Mesodermal cell (in vitro differentiated cells): Measurements from ENCODE around the gene GNAS-AS1.

ENCODE experiments used
- H3K27ac ChIP-seq: 2 replicates; pipeline ENCODE4 v1.7.0; 2013; ENCODE audit warnings: mild to moderate bottlenecking, low read depth, low read length, moderate library complexity; ENCODE audit not compliant: severe bottlenecking
- H3K36me3 ChIP-seq: 2 replicates; pipeline ENCODE4 v1.7.1; 2013; ENCODE audit warnings: mild to moderate bottlenecking, low read length, moderate library complexity; ENCODE audit not compliant: control insufficient read depth, insufficient read depth
- H3K4me1 ChIP-seq: one replicate; pipeline ENCODE4 v1.7.1; 2013; ENCODE audit warnings: mild to moderate bottlenecking, low read length; ENCODE audit not compliant: insufficient read depth, control insufficient read depth, poor library complexity, severe bottlenecking
- H3K4me3 ChIP-seq: 2 replicates; pipeline ENCODE4 v1.7.0; 2013; ENCODE audit warnings: low read length, control low read depth, mild to moderate bottlenecking; ENCODE audit not compliant: insufficient read depth, poor library complexity, severe bottlenecking; ENCODE audit errors: extremely low read depth
- H3K9me3 ChIP-seq: 2 replicates; pipeline ENCODE4 v1.7.1; 2013; ENCODE audit warnings: mild to moderate bottlenecking, low read length, moderate library complexity; ENCODE audit not compliant: control insufficient read depth
- WGBS, 2 experiments: methylation state at CpG; one replicate each; pipeline ENCODE4 v1.1.5; 2013; ENCODE audit warnings: missing lambda C conversion rate in 2 of 2; ENCODE audit not compliant: insufficient coverage in 2 of 2; 5-methylcytosine and 5-hydroxymethylcytosine counted together

Gene GNAS-AS1

DNA sequence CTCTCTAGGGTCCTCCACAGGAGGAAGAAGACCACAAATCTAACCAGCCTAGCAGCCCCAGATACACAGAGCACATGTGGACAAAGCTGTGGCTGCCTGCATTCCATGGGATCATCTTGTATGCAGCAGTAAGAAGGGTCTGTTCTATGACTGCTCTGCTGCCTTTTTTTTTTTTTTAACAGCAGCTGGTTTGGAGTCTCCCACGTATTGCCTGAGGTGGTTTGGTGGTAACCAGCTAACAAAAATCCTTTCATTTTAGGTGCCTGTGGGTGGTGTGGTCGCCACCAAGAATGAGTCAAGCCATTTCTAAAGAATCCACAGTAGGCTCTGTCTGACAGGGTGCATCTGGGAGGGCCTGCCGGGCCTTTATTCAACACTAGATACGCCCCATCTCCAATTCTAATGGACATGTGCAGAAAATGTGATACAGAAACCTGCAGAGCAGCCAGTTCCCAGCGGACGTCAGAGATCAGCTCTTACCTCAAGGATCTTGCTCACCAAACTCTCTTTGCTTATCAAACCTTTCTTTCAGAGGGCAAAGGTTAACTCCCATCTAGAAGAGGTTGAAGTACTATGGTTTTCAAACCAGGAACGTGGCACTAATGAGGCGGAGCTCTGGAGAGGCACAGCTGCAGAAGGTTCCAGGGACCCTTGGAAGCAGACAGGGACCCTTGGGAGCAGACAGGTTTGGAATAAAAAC lies 32.0 kb downstream of the GNAS-AS1 start:
- H3K9me3 ChIP-seq: no peaks in the 10 kb centered on the region
- H3K27ac ChIP-seq: no peak overlapping the region
- WGBS, 2 experiments: 89 to 96% methylated on average over 5 to 7 of the region's 8 CpGs
- peaks cover 43% of the 10 kb centered on the region for H3K36me3 ChIP-seq
- peaks cover 6% of the 10 kb centered on the region for H3K4me1 ChIP-seq
- H3K4me3 ChIP-seq: no peak overlapping the region

DNA sequence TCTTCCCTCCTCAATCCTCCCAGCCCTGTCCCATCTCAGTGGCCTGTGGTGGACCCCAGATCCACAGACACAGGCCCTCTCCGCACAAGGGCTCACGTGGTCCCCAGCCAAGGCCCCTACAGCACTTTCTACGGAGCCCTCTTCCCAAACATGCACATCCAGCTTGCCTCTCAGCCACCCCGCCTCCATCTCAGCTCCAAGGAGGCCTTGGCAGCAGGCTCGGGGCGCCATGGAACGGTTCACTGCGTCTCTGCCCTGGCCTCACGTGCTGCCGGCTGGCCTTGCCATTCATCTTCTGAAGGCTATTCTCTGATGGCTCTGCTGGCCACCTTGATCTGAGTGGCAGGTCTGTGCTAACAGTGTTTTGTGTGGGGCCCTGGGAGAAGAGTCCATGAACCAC lies 33.0 kb downstream of the GNAS-AS1 start:
- Histone ChIP-seq H3K4me3 (no peak overlapping the region), H3K36me3 (peaks cover 33% of the 10 kb centered on the region), H3K27ac (no peak overlapping the region), H3K9me3 (no peaks in the 10 kb centered on the region), H3K4me1 (peaks cover 6% of the 10 kb centered on the region)
- 93 to 97% methylated on average over 6 to 10 of the region's 10 CpGs for WGBS, 2 experiments

DNA sequence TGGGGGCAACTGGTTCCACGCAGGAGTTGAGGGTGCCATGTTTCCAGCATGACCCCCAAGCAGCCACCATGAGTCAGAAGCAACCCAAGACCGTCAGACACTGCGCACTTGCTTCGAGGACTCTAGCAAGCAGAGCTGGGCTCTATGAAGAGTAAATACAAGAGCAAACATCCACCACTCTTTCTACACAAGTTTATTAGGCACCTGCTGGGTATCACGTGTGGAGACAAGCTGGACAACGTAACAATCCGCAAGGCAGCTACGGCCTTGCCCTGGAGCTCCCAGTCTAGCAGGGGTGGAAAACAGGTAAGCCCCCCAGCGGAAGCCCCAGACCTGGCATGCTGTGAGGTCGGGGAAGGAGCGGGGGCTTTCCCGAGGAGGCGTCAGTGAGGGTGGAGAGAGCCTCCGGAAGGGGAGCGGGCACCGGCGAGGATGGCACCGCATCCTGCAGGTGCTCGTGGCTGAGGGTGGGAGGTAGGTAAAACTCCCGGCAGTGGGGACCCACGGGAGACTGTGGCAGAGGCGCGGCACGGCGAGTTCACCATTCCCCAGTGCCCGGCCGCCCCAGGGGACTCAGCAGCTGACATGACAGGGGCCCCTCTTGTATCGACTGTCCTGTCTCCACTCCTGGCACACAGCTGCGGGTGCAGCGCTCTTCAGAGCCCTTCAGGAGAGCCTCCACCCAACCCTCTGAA lies 33.6 kb downstream of the GNAS-AS1 start:
- Histone ChIP-seq H3K36me3 (peaks cover 27% of the 10 kb centered on the region), H3K9me3 (no peaks in the 10 kb centered on the region), H3K27ac (no peak overlapping the region), H3K4me1 (peaks cover 6% of the 10 kb centered on the region), H3K4me3 (no peak overlapping the region)
- 96% methylated on average over 16 to 28 of the region's 30 CpGs for WGBS, 2 experiments

DNA sequence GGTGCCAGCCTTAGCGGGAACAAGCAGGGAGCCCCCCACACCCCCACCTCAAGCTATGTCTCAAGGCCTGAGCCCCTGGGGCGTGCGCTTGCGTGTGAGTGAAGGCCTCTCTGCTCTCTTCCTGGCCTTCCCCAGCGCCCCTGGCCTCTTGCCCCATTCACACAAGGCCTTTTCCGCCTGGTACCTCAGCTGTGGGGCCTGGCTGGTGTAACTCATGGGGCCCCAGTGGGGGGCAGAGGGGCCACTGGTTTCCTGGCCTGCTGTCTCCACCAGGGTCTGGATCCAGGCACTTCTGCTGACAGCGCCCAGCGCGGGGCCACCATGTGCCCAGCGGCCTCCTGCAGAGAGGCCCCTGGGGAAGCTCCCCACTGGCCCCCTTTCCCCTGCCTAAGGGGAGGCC lies 34.7 kb downstream of the GNAS-AS1 start:
- no peaks in the 10 kb centered on the region for H3K9me3 ChIP-seq
- H3K4me1 ChIP-seq: peaks cover 6% of the 10 kb centered on the region
- H3K27ac ChIP-seq: no peak overlapping the region
- WGBS, 2 experiments: 85 to 98% methylated on average over 6 to 7 of the region's 10 CpGs
- no peak overlapping the region for H3K4me3 ChIP-seq
- peaks cover 16% of the 10 kb centered on the region for H3K36me3 ChIP-seq

DNA sequence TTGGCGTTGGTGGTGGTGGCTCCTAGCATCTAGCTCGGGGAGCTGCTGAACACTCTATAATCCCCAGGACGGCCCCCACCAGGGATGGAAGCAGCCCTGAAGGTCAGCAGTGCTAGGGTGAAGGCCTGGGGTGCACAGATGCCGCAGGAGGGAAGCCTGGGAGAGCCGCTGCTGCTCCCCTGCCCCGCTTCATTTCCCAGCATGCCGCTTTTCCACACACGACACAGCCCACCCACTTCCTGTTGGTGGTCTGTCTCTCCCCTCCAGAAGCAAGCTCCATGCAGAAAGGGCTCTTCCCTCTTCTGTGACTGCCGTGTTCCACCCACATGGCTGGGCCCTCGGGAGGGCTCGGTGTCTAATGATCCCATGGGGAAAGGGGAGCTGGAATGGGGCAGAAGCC lies 35.3 kb downstream of the GNAS-AS1 start:
- Histone ChIP-seq H3K4me3 (no peak overlapping the region), H3K36me3 (peaks cover 11% of the 10 kb centered on the region), H3K27ac (no peak overlapping the region), H3K9me3 (no peaks in the 10 kb centered on the region), H3K4me1 (peaks cover 6% of the 10 kb centered on the region)
- WGBS, 2 experiments: 91 to 97% methylated on average over 7 to 9 of the region's 11 CpGs

DNA sequence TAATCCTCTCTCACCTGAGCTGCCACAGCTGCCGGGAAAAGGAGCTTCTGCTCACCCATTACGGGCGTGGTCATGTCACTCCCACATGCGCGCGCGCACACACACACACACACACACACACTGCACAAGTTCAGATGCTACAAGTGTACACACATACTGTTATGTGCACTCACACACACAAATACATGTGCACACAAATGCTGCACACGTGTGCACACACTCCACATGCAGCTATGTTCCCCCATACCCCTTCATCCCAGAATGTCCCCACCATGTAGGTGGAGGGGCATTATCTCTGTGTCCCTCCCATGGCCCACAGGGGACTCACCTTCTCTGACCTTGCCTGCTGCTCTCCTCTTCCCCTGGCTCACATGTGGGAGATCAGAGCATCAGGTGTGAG lies 37.3 kb downstream of the GNAS-AS1 start:
- no peak overlapping the region for H3K27ac ChIP-seq
- WGBS, 2 experiments: 86 to 94% methylated on average over 2 to 7 of the region's 8 CpGs
- peaks cover 8% of the 10 kb centered on the region for H3K4me1 ChIP-seq
- no peaks in the 10 kb centered on the region for H3K9me3 ChIP-seq
- peaks cover 8% of the 10 kb centered on the region for H3K36me3 ChIP-seq
- no peak overlapping the region for H3K4me3 ChIP-seq

DNA sequence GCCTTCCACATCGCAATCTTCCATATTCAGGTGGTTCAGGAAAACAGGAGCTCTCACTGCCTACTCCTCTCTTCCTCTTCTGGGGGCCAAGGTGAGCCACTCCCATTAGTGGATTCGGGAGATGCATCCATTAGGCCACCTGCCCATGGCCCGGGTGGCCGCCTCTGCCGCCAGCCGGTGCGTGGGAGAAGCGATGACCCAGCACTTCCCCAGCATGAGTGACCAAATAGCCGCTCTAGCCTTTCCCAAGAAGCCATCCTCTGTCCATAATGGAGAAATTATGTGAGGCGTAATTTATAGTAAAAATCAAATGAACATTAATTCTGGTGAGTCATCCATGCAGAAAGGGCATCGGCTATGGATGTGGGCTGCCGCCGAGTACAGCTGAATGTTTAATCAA lies 39.4 kb downstream of the GNAS-AS1 start:
- WGBS, 2 experiments: 93 to 98% methylated on average over 6 to 11 of the region's 13 CpGs
- Histone ChIP-seq H3K4me3 (no peak overlapping the region), H3K9me3 (no peaks in the 10 kb centered on the region), H3K27ac (no peak overlapping the region), H3K36me3 (no peaks in the 10 kb centered on the region), H3K4me1 (peaks cover 13% of the 10 kb centered on the region)

DNA sequence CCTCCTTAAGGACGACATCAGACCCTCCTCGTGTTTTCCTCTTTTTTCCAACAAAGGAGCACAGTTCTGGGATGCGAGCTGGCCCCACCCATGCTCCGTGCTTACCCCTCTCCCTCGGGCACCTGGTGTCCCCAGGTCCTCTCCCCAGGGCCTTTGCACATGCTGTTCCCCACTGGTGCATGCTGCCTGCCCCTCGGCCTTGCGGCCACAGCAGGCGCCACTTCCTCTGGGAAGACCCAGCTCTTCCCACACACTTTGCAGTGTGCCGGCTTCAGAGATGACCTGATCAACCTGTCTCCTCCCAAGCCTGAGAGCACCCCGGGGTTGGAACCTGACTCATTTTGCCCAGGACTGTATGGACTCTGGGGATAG lies 39.8 kb downstream of the GNAS-AS1 start:
- Histone ChIP-seq H3K4me3 (no peak overlapping the region), H3K4me1 (peaks cover 13% of the 10 kb centered on the region), H3K9me3 (no peaks in the 10 kb centered on the region), H3K27ac (no peak overlapping the region), H3K36me3 (no peaks in the 10 kb centered on the region)
- WGBS, 2 experiments: 94 to 96% methylated on average over 9 to 10 of the region's 10 CpGs

DNA sequence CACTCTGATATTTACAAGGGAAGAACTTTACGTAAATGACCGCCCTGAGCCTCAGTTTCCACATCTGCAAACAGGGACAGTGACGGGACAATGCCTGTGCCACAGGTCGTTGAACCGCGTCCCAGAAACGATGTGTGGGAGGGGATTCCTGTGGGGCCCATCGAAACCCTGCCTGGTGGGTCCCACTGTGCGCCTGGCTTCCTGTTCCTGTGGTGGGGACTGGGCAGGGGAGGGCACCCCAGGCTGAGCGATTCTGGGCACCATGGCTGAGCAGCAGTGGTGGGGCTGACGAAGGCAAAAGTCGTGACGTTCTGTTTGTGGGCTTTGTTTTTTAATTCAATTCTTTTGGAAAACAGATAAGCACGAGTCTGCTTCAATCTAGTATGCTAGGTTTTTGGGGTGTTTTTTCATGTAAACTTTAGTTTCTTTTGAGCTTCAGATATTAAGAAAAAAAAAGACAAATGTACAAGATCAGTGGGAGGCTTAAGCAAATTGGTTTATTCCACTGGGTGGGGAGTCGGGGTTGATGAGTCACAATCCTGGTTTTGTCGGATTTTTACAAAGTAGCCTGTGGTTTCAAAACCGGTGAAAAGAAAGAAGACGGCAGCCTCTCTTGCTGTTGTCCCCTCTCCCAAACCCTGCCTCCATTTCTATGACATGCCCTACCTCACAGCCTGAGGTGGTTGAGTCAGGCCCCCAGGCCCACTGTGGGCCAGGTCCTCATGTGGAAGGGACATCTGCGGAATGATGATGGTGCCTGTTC lies 40.4 kb downstream of the GNAS-AS1 start:
- 93 to 97% methylated on average over 14 to 18 of the region's 19 CpGs for WGBS, 2 experiments
- Histone ChIP-seq H3K27ac (no peak overlapping the region), H3K9me3 (no peaks in the 10 kb centered on the region), H3K4me3 (no peak overlapping the region), H3K4me1 (peaks cover 13% of the 10 kb centered on the region), H3K36me3 (no peaks in the 10 kb centered on the region)

DNA sequence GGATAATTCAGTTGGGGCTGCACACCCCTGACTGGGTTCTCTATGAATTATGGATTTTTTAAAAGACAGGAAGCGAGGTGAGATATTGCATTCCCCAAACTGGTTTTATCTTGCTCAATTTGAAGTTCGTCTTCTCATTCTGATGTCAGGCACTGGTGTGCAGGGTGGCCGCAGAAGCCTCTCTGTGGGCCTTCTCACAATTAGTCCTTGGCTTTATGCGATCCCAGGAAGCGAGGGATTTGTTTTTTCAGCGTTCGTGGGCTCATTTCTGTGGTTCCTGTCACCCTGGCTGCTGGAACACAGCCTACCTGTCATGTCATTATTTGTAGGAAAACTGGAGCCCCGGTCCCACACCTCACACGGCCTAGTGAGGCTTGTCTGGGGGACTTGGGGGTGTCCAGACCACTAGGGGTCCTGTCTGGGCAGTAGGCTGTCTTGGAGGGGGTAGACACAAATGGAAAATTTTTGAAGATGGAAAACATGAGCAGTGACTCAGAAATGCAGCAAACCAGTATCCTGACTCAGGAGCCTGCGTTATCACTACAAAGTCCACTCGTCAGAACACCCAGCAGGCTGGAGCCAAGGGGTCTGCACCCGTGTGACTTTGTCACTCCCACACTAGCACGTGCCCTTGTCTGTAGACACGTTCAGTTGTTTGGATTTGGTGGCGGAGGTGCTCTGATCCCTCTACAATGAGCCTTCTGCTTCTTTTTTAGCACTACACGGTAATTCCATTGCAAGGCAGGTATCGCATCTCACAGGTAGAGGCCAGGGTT lies 42.2 kb downstream of the GNAS-AS1 start:
- Histone ChIP-seq H3K4me3 (no peak overlapping the region), H3K9me3 (no peaks in the 10 kb centered on the region), H3K4me1 (peaks cover 13% of the 10 kb centered on the region), H3K27ac (peak overlapping the region; percentile 66), H3K36me3 (no peaks in the 10 kb centered on the region)
- WGBS, 2 experiments: 82 to 83% methylated on average over 14 to 16 of the region's 17 CpGs
